PC-3 (cell line): ENCODE data around the gene LRRC66. TPM values are rescaled to one million over a fixed set of nuclear protein-coding genes. Genes with fewer than 3 reads are reported as not detected.
A peak's percentile ranks its signal among the peaks of the same experiment; 100 is the strongest.

Experiments
- ATAC-seq: fragments of 200-7000 bp; cut with Tn5 transposase; 2 replicates; pipeline ENCODE4 v1.9.1; 2020; ENCODE audit warnings: mild to moderate bottlenecking, moderate library complexity
- BruUV-seq: library from RNA; stranded (reverse); fragments of 400-500 nt; replicated peaks from 2 replicates; lab custom pipeline; 2021; lab: Mats Ljungman, UMichigan
- CTCF ChIA-PET: fragments of 300-600 bp; sonication (Branson Sonifier 250); formaldehyde crosslinking; loops from one replicate; lab custom pipeline; 2022; ENCODE audit warnings: antibody characterized with exemption; lab: Charles Lee
- POLR2A ChIA-PET: fragments of 300-600 bp; sonication (Branson Sonifier 250); formaldehyde crosslinking; loops from one replicate; lab custom pipeline; 2022; ENCODE audit warnings: antibody characterized with exemption; ENCODE audit not compliant: unreplicated experiment; lab: Charles Lee
- DNase-seq: peaks from one replicate; pipeline ENCODE4 v3.0.0-alpha.2; 2015
- H2AFZ ChIP-seq: fragments of 300-600 bp; sonication (generic); 2 replicates; pipeline ENCODE4 v1.6.0; 2016; ENCODE audit warnings: antibody characterized with exemption, low read length
- H3F3A ChIP-seq: fragments of 300-600 bp; sonication (generic); one replicate; pipeline ENCODE4 v1.6.0; 2017; ENCODE audit warnings: antibody characterized with exemption, low read length, control low read depth, mild to moderate bottlenecking; ENCODE audit not compliant: unreplicated experiment
- H3K27ac ChIP-seq: fragments of 300-600 bp; sonication (generic); 2 replicates; pipeline ENCODE4 v1.5.1; 2016; ENCODE audit warnings: mild to moderate bottlenecking, low read length
- H3K27me3 ChIP-seq: fragments of 300-600 bp; sonication (generic); 2 replicates; pipeline ENCODE4 v1.6.1; 2016; ENCODE audit warnings: low read length, mixed read lengths
- H3K36me3 ChIP-seq: fragments of 300-600 bp; sonication (generic); 2 replicates; pipeline ENCODE4 v1.6.1; 2016; ENCODE audit warnings: low read depth, mixed run types, low read length, mixed read lengths
- H3K4me1 ChIP-seq: fragments of 300-600 bp; sonication (generic); 2 replicates; pipeline ENCODE4 v1.5.1; 2016; ENCODE audit warnings: low read length; ENCODE audit not compliant: insufficient read depth
- H3K4me2 ChIP-seq: fragments of 300-600 bp; sonication (generic); 2 replicates; pipeline ENCODE4 v1.6.0; 2016; ENCODE audit warnings: low read length
- H3K4me3 ChIP-seq: fragments of 300-600 bp; sonication (generic); 2 replicates; pipeline ENCODE4 v1.5.1; 2016; ENCODE audit warnings: mild to moderate bottlenecking, low read length, mixed read lengths
- H3K79me2 ChIP-seq: fragments of 300-600 bp; sonication (generic); 2 replicates; pipeline ENCODE4 v1.6.1; 2017; ENCODE audit warnings: low read length, mixed read lengths
- H3K9ac ChIP-seq: fragments of 300-600 bp; sonication (generic); 2 replicates; pipeline ENCODE4 v1.6.0; 2016; ENCODE audit warnings: mild to moderate bottlenecking, low read length
- H3K9me2 ChIP-seq: fragments of 300-600 bp; sonication (generic); replicated peaks from 2 replicates; pipeline ENCODE4 v1.6.1; 2016; ENCODE audit warnings: mixed run types, low read length, mixed read lengths
- H3K9me3 ChIP-seq: fragments of 300-600 bp; sonication (generic); 2 replicates; pipeline ENCODE4 v1.6.1; 2016; ENCODE audit warnings: low read length, mixed read lengths
- H4K20me1 ChIP-seq: fragments of 300-600 bp; sonication (generic); 2 replicates; pipeline ENCODE4 v1.6.1; 2016; ENCODE audit warnings: low read length, mixed read lengths
- EZH2 ChIP-seq: fragments of 300-600 bp; sonication (generic); IDR thresholded peaks from one replicate; pipeline ENCODE4 v1.6.1; 2017; ENCODE audit warnings: antibody characterized with exemption, mild to moderate bottlenecking, low read length; ENCODE audit not compliant: unreplicated experiment
- EZH2phosphoT487 ChIP-seq: fragments of 300-600 bp; sonication (generic); IDR thresholded peaks from 2 replicates; pipeline ENCODE4 v1.6.1; 2018; ENCODE audit warnings: mild to moderate bottlenecking, antibody characterized with exemption, low read length, borderline replicate concordance
- intact Hi-C: fragments of 100-400 bp; cut with micrococcal nuclease; formaldehyde crosslinking; loops from 2 replicates; pipeline ENCODE4 v1.9.0; 2023
- total RNA-seq: library from RNA; depleted of rRNA; stranded (reverse); fragments of >200 nt; gene quantifications from 2 replicates; pipeline ENCODE4 v1.2.3, GENCODE V29; 2014; rRNA removed
- TF ChIP-seq, protein P1 (sequence below): fragments of 300-600 bp; sonication (generic); conservative IDR thresholded peaks from 2 replicates; pipeline ENCODE4 v1.5.1; 2017; ENCODE audit warnings: antibody characterized with exemption, low read depth, mild to moderate bottlenecking, low read length

LRRC66 gene
- total RNA-seq, 1 experiment from 2014 or later, result 1.1 TPM

GRCh38 chr4:51960486-51960885 is 59.7 kb downstream of the LRRC66 start:
- no peak overlapping the region for H3K27ac ChIP-seq
- DNase-seq, result no peak
- no peaks in the 10 kb centered on the region for H3K27me3 ChIP-seq
- ChIA-PET POLR2A (no interaction called here), CTCF (no interaction called here)
- no peaks in the 10 kb centered on the region for H3K36me3 ChIP-seq
- intact Hi-C loops, result no loop called here
- no peak overlapping the region for H3K9ac ChIP-seq
- no peaks in the 10 kb centered on the region for H3K9me3 ChIP-seq
- ATAC-seq, result peak; percentile 27; the same call in 1 of the 2 replicates
- no peaks in the 10 kb centered on the region for H3F3A ChIP-seq
- H2AFZ ChIP-seq, result no peak overlapping the region
- no peaks in the 10 kb centered on the region for H4K20me1 ChIP-seq
- no peak overlapping the region for H3K4me3 ChIP-seq
- H3K79me2 ChIP-seq, result no peaks in the 10 kb centered on the region
- no peaks in the 10 kb centered on the region for H3K4me1 ChIP-seq
- H3K4me2 ChIP-seq, result no peak overlapping the region
- no peaks in the 10 kb centered on the region for H3K9me2 ChIP-seq
- TF ChIP-seq EZH2phosphoT487, result no peak
- TF ChIP-seq, protein P1, sequence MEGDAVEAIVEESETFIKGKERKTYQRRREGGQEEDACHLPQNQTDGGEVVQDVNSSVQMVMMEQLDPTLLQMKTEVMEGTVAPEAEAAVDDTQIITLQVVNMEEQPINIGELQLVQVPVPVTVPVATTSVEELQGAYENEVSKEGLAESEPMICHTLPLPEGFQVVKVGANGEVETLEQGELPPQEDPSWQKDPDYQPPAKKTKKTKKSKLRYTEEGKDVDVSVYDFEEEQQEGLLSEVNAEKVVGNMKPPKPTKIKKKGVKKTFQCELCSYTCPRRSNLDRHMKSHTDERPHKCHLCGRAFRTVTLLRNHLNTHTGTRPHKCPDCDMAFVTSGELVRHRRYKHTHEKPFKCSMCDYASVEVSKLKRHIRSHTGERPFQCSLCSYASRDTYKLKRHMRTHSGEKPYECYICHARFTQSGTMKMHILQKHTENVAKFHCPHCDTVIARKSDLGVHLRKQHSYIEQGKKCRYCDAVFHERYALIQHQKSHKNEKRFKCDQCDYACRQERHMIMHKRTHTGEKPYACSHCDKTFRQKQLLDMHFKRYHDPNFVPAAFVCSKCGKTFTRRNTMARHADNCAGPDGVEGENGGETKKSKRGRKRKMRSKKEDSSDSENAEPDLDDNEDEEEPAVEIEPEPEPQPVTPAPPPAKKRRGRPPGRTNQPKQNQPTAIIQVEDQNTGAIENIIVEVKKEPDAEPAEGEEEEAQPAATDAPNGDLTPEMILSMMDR, result no peak
- no peak for TF ChIP-seq EZH2
- BruUV-seq, result no TSS peak

GRCh38 chr4:51958199-51958968 is 61.8 kb downstream of the LRRC66 start:
- H3K9ac ChIP-seq, result no peak overlapping the region
- intact Hi-C loops, result no loop called here
- H3K4me2 ChIP-seq, result no peak overlapping the region
- no peak overlapping the region for H3K4me3 ChIP-seq
- H4K20me1 ChIP-seq, result no peaks in the 10 kb centered on the region
- H3K9me2 ChIP-seq, result no peaks in the 10 kb centered on the region
- no peaks in the 10 kb centered on the region for H3K36me3 ChIP-seq
- no TSS peak for BruUV-seq
- no peaks in the 10 kb centered on the region for H3F3A ChIP-seq
- no peaks in the 10 kb centered on the region for H3K4me1 ChIP-seq
- no peak overlapping the region for H2AFZ ChIP-seq
- POLR2A ChIA-PET, result no interaction called here
- no peaks in the 10 kb centered on the region for H3K27me3 ChIP-seq
- no peak overlapping the region for H3K27ac ChIP-seq
- H3K79me2 ChIP-seq, result no peaks in the 10 kb centered on the region
- ATAC-seq (no peak), DNase-seq (no peak)
- TF ChIP-seq, protein P1, result no peak
- TF ChIP-seq EZH2, result no peak
- no peak for TF ChIP-seq EZH2phosphoT487
- CTCF ChIA-PET, result interaction anchor here (0.6 kb wide), 1 partner anchor 61 kb away, joined by 3 read pairs; no protein-coding TSS in a partner anchor
- H3K9me3 ChIP-seq, result no peaks in the 10 kb centered on the region

Other genes with a start within 250 kb of the LRRC66 start
- gene DCUN1D4, start 177.2 kb downstream of the LRRC66 start, total RNA-seq, result 25.5 and 44.8 TPM in 2 replicates
- 17.3 and 17.7 TPM in 2 replicates for gene SGCB, start 17.9 kb upstream of the LRRC66 start, total RNA-seq
- not detected in 2 replicates for gene SPATA18, start 30.9 kb upstream of the LRRC66 start, total RNA-seq